CD4-positive, alpha-beta T cell treated with Interleukin-15 for 1 hour (primary cell): ENCODE data around the gene GRM7.

ENCODE experiments used
- DNase-seq: peaks from one replicate; pipeline ENCODE4 v3.0.0-alpha.2; 2020

The GRM7 gene

GRCh38 chr3:7744850-7745249 lies 883.9 kb downstream of the GRM7 start:
- DNase-seq: no peak

DNA sequence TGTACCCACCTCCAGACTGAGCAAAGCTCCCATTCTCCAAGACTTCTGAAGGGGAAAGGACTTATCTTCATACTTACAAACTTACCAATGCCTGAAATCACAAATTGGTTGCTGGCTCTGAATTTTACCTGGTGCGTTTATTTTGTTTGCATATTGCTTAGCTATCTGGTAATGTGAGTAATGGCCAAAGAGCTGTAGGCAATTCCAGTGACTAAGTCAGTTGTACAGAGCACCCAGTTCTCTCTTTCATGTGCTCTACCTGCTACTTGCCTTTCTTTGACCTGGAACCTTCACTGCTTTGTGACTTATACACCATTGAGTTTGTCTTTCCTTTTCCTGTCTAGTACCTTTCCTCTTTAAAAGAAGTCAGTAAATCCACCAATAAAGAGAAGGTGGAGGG lies 884.8 kb downstream of the GRM7 start:
- DNase-seq: no peak

- no peak for DNase-seq
Measured at GRCh38 chr3:7749931-7750695, 889.2 kb downstream of the GRM7 start.

GRCh38 chr3:7752005-7752404 lies 891.1 kb downstream of the GRM7 start:
- DNase-seq: no peak

DNA sequence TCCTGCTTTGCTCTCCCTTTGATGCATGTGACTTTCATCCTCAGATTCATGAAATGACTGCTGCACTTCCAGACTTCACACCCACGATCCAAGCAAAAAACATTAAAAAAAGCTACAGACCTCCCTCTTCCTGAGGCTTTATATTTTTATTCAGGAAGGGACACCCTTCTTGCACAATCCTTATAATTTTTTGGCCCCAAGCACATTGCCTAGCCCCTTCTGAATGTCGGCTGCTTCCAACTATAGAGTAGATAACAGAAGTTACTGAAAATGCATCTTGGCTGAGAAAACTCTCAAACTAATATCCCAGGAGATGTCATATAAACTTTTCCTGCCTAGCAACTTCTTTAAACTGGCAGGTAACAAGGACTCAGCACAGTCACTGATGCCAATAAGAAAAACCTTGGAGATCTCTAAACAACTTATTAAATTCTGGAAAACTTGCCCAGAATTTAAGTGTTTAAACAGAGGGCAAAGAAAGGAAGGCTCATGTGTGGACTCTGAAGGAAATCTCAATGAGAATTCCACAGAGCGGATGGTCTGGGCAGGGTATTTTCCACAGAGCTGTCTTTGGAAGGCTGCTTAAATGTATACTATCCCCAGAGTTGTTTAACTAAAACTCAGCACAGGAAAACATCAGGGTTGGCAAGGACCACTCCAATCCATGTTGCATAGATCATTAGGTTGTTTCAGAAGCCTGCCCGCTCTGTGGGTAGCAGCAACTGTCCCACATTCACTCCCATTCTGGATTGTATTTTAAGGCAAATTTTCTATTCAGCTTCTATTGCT lies 893.9 kb downstream of the GRM7 start:
- no peak for DNase-seq

DNA sequence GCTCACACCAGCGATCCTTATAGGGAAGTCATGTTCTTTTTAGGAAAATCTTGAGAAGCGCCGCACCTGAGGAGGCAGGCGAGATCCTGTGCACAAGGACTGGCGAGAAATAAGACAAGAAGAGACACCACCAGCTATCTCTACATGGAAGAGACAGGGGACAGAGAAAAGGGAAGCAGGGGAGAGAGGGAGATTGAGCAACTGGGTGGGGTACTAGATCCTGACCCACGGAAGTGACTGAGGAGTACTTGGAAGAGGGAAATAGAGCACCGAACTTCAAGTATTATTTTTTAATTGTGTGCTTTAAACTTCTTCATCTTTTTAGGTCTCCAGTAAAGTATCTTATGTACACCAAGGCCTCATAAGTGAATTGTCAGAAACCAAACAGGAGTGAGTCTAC lies 898.7 kb downstream of the GRM7 start:
- no peak for DNase-seq

DNA sequence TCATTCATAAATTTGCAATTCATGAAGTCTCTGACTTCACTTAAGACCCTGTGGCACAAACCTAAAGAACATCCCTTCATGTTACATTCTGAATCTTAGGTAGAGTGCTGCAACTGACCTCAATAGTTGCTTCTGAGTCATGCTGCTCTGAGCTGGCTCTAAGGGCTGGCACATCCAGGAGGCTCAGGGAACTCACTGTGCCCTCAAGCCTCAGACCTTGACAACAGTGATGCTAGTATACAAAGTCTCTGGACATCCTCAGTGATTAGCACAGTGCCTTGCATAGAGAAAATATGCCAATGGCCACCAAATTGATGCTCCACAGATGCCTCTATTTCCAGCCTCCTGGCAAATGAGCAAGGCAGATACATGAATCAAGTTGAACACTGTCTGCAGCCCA lies 899.8 kb downstream of the GRM7 start:
- DNase-seq: no peak

- DNase-seq: no peak
Measured at GRCh38 chr3:7764115-7764514, 903.2 kb downstream of the GRM7 start.

DNA sequence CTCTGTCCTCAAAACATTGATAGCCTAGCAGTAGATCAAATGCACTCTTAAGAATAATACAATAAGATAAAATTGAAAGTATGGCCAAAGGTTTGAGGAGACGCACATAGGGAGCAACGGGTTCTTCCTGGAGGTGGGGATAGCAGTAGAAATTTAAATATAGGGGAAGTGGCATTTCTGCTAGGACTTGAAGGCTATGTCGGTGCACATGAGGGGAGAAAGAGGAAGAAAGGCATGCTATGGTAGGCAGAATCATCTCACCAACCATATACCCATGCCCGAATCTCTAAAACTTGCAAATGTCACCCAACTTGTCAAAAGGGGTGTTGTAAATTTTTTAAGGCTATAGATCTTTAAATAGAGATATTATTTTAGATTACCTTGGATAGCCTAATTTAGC lies 905.6 kb downstream of the GRM7 start:
- no peak for DNase-seq

DNA sequence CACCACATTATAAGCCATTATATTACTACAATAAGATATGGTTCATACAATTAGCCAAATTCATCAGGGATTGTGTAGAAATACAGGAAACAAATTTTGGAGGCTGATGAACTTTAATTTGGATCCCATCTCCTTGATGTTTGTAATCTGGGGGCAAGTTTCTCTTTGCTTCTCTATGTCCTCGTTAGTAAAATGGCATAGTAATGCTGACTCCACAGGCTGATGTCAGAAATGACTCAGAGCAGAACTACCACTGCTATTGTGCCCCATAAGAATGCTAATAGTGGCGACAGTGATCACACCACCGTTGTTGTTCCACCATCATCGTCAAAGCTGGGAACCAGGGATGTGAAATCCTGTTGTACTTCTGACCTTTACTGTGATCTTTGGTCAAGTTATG lies 918.4 kb downstream of the GRM7 start:
- no peak for DNase-seq

GRCh38 chr3:7781395-7781794 lies 920.5 kb downstream of the GRM7 start:
- DNase-seq: no peak

DNA sequence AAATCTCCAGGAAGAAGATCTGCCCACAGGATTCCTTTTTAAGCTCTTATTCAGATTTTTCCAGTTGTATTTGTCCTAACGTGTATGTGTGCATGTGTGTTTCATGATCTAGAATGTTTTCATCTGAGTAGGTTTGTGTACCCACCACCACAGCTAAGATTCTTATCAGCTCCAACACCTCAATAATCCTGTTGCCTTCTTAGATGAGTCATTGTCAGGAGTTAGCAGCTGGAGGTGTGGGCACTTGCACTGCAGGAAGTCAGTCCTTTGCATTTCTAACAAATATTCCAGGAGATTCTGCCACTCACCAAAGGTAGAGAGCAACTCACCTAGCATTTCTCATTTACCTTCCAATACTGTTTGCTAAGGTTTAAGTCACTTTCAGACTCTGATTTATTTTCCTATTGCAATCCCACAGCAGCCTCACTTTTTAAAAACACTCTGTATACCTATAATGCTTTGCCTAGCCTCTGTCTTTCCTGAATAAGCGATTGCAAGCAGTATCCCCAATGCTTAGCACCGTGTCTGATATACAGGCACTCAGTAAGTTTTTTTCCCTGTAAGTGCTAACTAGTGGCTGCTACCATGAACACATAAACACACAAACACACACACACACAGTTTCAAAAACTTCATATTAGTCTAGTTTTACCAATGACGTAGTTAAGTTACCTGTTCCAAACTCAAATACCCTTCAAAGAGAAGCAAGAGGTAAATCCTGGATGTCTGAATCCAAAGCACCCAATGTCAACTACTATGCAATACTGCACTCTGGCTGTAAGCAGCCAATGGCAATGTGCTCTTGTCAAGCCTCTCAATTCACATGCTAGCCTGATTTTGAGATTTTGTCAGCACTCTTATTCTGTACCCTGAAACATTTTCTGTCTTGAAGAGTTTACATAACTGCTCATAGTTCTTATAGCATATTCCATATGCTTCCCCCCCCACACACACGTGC lies 927.2 kb downstream of the GRM7 start:
- DNase-seq: no peak

DNA sequence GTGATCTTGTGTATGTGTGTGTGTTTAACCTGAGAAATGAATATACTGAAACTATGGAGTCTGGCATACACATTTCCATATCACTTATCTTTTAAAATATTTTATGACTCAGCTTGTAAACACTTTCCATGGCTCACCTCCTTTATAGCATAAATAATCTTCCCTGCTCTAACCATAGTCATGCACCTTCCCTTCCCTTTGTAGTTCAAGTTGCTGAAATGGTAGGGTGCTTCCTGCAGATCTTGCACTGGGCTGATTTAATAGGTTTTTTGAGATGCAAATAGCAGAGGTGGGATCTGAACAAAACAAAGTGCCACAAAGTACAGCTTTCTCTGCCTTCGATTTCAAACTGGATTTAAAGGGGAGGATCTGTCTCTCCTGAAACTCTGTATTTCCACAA lies 928.0 kb downstream of the GRM7 start:
- no peak for DNase-seq

GRCh38 chr3:7789324-7789723 lies 928.4 kb downstream of the GRM7 start:
- DNase-seq: no peak

- DNase-seq: no peak
Measured at GRCh38 chr3:7790141-7790540, 929.2 kb downstream of the GRM7 start.
